ENCODE measurements around the gene PCED1B. TPM values are rescaled to one million over a fixed set of nuclear protein-coding genes. Genes with fewer than 3 reads are reported as not detected.
"Not testable (repeated sequence)": the region's sequence is repeated elsewhere in the genome, so short reads cannot be mapped to it uniquely, and the experiment has no call there.

The PCED1B gene
- total RNA-seq, 1 experiment from 2014 or later, result 6.6 TPM

DNA sequence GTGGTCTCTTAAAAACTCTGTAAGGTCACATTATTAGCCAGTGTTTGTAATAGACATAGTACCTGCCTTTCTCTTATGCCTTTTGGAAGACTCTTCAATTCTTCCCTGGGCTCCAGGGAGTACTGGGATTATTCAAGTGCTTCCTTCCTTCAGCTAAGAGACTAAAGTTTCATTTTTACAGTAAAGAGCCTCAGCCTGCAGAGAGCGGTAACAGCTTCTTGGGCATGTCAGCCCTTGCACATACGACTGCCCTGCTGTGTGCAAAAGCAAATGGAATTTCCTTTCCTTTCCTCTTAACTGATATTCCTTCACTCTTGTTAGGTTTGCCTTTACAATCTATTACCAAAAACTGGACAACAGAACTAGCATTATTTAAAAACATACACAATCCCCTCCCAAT is 33.3 kb downstream of the PCED1B start (continued):
- TF ChIP-seq, protein P1, sequence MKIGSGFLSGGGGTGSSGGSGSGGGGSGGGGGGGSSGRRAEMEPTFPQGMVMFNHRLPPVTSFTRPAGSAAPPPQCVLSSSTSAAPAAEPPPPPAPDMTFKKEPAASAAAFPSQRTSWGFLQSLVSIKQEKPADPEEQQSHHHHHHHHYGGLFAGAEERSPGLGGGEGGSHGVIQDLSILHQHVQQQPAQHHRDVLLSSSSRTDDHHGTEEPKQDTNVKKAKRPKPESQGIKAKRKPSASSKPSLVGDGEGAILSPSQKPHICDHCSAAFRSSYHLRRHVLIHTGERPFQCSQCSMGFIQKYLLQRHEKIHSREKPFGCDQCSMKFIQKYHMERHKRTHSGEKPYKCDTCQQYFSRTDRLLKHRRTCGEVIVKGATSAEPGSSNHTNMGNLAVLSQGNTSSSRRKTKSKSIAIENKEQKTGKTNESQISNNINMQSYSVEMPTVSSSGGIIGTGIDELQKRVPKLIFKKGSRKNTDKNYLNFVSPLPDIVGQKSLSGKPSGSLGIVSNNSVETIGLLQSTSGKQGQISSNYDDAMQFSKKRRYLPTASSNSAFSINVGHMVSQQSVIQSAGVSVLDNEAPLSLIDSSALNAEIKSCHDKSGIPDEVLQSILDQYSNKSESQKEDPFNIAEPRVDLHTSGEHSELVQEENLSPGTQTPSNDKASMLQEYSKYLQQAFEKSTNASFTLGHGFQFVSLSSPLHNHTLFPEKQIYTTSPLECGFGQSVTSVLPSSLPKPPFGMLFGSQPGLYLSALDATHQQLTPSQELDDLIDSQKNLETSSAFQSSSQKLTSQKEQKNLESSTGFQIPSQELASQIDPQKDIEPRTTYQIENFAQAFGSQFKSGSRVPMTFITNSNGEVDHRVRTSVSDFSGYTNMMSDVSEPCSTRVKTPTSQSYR (CRISPR knock-in tag; IDR thresholded peaks at IDR 0.05), result no peak
- TF ChIP-seq, protein P2, sequence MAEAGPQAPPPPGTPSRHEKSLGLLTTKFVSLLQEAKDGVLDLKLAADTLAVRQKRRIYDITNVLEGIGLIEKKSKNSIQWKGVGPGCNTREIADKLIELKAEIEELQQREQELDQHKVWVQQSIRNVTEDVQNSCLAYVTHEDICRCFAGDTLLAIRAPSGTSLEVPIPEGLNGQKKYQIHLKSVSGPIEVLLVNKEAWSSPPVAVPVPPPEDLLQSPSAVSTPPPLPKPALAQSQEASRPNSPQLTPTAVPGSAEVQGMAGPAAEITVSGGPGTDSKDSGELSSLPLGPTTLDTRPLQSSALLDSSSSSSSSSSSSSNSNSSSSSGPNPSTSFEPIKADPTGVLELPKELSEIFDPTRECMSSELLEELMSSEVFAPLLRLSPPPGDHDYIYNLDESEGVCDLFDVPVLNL (CRISPR knock-in tag; IDR thresholded peaks at IDR 0.05; ENCODE audit: borderline replicate concordance, low read depth), result no peak

DNA sequence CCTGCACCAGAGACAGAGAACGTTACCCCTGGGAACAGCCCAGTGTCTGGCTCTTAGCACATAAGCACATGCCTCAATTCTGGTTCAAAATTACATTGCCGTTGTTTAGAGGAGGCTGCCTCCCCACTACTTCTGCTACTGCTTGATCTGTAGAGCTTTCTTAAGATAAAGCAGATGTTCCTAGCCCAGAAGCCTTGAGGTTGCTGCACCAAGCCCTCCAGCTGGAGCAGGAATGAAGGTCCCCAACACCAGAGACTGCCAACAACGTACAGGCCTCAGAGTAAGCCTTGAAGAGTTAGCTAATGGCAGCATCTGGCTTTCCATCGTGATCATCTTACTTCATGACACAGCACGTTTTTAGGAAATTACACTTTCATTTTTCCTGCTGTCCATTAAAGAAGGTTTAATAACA is 35.1 kb downstream of the PCED1B start:
- TF ChIP-seq HMGA2 (CRISPR knock-in tag; IDR thresholded peaks at IDR 0.05), result no peak
- TF ChIP-seq, protein P3, sequence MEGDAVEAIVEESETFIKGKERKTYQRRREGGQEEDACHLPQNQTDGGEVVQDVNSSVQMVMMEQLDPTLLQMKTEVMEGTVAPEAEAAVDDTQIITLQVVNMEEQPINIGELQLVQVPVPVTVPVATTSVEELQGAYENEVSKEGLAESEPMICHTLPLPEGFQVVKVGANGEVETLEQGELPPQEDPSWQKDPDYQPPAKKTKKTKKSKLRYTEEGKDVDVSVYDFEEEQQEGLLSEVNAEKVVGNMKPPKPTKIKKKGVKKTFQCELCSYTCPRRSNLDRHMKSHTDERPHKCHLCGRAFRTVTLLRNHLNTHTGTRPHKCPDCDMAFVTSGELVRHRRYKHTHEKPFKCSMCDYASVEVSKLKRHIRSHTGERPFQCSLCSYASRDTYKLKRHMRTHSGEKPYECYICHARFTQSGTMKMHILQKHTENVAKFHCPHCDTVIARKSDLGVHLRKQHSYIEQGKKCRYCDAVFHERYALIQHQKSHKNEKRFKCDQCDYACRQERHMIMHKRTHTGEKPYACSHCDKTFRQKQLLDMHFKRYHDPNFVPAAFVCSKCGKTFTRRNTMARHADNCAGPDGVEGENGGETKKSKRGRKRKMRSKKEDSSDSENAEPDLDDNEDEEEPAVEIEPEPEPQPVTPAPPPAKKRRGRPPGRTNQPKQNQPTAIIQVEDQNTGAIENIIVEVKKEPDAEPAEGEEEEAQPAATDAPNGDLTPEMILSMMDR (IDR thresholded peaks at IDR 0.05), result no peak
- no peak for TF ChIP-seq ZNF138 (CRISPR knock-in tag; conservative IDR thresholded peaks at IDR 0.05)
- TF ChIP-seq, protein P4, sequence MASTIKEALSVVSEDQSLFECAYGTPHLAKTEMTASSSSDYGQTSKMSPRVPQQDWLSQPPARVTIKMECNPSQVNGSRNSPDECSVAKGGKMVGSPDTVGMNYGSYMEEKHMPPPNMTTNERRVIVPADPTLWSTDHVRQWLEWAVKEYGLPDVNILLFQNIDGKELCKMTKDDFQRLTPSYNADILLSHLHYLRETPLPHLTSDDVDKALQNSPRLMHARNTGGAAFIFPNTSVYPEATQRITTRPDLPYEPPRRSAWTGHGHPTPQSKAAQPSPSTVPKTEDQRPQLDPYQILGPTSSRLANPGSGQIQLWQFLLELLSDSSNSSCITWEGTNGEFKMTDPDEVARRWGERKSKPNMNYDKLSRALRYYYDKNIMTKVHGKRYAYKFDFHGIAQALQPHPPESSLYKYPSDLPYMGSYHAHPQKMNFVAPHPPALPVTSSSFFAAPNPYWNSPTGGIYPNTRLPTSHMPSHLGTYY (CRISPR knock-in tag; IDR thresholded peaks at IDR 0.05), result no peak
- TF ChIP-seq, protein P5, sequence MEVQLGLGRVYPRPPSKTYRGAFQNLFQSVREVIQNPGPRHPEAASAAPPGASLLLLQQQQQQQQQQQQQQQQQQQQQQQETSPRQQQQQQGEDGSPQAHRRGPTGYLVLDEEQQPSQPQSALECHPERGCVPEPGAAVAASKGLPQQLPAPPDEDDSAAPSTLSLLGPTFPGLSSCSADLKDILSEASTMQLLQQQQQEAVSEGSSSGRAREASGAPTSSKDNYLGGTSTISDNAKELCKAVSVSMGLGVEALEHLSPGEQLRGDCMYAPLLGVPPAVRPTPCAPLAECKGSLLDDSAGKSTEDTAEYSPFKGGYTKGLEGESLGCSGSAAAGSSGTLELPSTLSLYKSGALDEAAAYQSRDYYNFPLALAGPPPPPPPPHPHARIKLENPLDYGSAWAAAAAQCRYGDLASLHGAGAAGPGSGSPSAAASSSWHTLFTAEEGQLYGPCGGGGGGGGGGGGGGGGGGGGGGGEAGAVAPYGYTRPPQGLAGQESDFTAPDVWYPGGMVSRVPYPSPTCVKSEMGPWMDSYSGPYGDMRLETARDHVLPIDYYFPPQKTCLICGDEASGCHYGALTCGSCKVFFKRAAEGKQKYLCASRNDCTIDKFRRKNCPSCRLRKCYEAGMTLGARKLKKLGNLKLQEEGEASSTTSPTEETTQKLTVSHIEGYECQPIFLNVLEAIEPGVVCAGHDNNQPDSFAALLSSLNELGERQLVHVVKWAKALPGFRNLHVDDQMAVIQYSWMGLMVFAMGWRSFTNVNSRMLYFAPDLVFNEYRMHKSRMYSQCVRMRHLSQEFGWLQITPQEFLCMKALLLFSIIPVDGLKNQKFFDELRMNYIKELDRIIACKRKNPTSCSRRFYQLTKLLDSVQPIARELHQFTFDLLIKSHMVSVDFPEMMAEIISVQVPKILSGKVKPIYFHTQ (CRISPR knock-in tag; IDR thresholded peaks at IDR 0.05), result no peak
- TF ChIP-seq, protein P6, sequence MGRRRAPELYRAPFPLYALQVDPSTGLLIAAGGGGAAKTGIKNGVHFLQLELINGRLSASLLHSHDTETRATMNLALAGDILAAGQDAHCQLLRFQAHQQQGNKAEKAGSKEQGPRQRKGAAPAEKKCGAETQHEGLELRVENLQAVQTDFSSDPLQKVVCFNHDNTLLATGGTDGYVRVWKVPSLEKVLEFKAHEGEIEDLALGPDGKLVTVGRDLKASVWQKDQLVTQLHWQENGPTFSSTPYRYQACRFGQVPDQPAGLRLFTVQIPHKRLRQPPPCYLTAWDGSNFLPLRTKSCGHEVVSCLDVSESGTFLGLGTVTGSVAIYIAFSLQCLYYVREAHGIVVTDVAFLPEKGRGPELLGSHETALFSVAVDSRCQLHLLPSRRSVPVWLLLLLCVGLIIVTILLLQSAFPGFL (CRISPR knock-in tag; IDR thresholded peaks at IDR 0.05; ENCODE audit: borderline replicate concordance), result no peak
- no peak for TF ChIP-seq ZBTB21 (CRISPR knock-in tag; IDR thresholded peaks at IDR 0.05; ENCODE audit: borderline replicate concordance)
- TF ChIP-seq, protein P7, sequence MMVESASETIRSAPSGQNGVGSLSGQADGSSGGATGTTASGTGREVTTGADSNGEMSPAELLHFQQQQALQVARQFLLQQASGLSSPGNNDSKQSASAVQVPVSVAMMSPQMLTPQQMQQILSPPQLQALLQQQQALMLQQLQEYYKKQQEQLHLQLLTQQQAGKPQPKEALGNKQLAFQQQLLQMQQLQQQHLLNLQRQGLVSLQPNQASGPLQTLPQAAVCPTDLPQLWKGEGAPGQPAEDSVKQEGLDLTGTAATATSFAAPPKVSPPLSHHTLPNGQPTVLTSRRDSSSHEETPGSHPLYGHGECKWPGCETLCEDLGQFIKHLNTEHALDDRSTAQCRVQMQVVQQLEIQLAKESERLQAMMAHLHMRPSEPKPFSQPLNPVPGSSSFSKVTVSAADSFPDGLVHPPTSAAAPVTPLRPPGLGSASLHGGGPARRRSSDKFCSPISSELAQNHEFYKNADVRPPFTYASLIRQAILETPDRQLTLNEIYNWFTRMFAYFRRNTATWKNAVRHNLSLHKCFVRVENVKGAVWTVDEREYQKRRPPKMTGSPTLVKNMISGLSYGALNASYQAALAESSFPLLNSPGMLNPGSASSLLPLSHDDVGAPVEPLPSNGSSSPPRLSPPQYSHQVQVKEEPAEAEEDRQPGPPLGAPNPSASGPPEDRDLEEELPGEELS (CRISPR knock-in tag; IDR thresholded peaks at IDR 0.05), result no peak
- no peak for TF ChIP-seq NR2C2 (CRISPR knock-in tag; IDR thresholded peaks at IDR 0.05)
- no peak for TF ChIP-seq SMAD3 (CRISPR knock-in tag; IDR thresholded peaks at IDR 0.05; ENCODE audit: borderline replicate concordance)
- no peak for TF ChIP-seq TCF7 (CRISPR knock-in tag; IDR thresholded peaks at IDR 0.05; ENCODE audit: low read depth)
- no peak for TF ChIP-seq ZNF317 (CRISPR knock-in tag; IDR thresholded peaks at IDR 0.05; ENCODE audit: borderline replicate concordance, low read depth)
- TF ChIP-seq TEAD1 (CRISPR knock-in tag; IDR thresholded peaks at IDR 0.05), result no peak
- 0 out of 2 replicates have a peak, but pooled peaks cover 10% of the 10 kb centered on the region for H3K9me3 Mint-ChIP-seq
- H3K36me3 Mint-ChIP-seq, result no peaks in the 10 kb centered on the region
- ChIA-PET CTCF (no interaction called here), POLR2A (interaction anchor here (0.6 kb wide), 1 partner anchor 136 kb away, joined by 6 read pairs; no protein-coding TSS in a partner anchor)
- no peak overlapping the region for H3K27ac Mint-ChIP-seq
- no peak overlapping the region for H3K4me3 Mint-ChIP-seq
- no peak for ATAC-seq
- no peak for DNase-seq (ENCODE audit: low spot score)
- H3K4me1 Mint-ChIP-seq, result no peaks in the 10 kb centered on the region
- H3K27me3 Mint-ChIP-seq (ENCODE audit: low read depth), result no peaks in the 10 kb centered on the region

DNA sequence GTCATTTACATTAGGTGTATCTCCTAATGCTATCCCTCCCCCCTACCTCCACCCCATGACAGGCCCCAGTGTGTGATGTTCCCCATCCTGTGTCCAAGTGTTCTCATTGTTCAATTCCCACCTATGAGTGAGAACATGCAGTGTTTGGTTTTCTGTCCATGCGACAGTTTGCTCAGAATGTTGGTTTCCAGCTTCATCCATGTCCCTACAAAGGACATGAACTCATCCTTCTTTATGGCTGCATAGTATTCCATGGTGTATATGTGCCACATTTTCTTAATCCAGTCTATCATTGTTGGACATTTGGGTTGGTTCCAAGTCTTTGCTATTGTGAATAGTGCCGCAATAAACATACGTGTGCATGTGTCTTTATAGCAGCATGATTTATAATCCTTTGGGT is 37.9 kb downstream of the PCED1B start:
- CTCF ChIA-PET; DNase-seq (ENCODE audit: low spot score); ATAC-seq; H3K4me1 Mint-ChIP-seq; H3K27ac Mint-ChIP-seq; H3K36me3 Mint-ChIP-seq; H3K27me3 Mint-ChIP-seq (ENCODE audit: low read depth); POLR2A ChIA-PET; H3K4me3 Mint-ChIP-seq: not testable (repeated sequence)
- H3K9me3 Mint-ChIP-seq, result 0 out of 2 replicates have a peak, but pooled peaks cover 10% of the 10 kb centered on the region

Measured in WTC11 (cell line).